ENCODE data around the gene KDM4B.
"Not testable (repeated sequence)": the region's sequence is repeated elsewhere in the genome, so short reads cannot be mapped to it uniquely, and the experiment has no call there.

Gene KDM4B

DNA sequence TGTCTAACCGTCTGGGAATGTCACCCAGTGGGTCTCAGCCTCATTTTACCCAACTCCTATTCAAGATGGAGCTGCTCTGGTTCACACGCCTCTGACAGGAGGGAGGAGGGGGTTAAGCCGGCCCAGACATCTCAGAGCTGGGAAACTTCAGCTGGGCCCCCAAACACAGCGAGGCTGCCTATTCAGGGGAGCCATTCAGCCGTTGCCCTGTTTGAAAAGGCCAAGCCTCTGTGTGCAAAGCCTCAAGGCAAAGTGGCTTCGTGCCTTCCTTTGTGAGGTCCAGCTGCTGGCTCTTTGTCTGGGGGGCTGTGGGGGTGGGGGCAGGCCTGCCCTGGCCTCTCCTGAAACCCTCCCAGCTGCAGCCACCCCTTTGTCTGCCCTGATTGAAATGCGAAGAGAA is 224.3 kb downstream of the KDM4B start:
- DNase-seq (ENCODE audit: low read depth in 1 of 2, low spot score in 1 of 2): no peak

DNA sequence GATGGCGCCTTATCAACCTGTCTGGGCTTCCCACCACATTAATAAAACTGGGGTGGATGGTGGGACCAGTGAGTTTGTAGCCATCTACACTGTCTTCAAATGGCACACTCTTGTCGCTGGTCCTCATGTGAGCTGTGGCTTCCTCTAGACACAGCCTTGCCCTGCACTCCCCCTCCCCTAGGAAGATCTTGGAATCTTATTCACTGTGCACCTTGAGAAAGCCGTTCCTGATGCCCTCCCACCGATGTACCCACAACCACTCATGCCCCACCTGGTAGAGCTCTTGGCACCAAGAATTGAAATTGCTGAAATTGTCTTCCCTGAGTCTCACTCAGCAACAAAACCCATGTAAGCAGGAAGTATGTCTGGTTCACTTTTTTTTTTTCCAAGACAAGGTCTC is 225.7 kb downstream of the KDM4B start:
- DNase-seq (ENCODE audit: low read depth in 1 of 2, low spot score in 1 of 2): no peak

DNA sequence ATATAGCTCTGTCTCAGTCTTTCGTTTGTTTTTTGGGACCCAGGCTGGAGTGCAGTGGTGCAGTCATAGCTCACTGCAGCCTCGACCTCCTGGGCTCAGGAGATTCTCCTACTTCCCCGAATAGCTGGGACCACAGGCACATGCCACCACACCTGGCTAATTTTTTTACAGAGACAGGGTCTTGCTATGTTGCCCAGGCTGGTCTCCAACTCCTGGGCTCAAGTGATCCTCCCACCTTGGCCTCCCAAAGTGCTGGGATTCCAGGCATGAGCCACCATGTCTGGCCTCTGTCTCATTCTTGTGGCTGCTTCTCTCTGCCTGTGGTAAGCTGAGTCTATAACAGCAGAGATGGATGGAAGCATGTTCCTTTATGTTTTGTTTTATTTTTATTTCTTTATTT is 226.7 kb downstream of the KDM4B start:
- DNase-seq (ENCODE audit: low read depth in 1 of 2, low spot score in 1 of 2): not testable (repeated sequence)

DNA sequence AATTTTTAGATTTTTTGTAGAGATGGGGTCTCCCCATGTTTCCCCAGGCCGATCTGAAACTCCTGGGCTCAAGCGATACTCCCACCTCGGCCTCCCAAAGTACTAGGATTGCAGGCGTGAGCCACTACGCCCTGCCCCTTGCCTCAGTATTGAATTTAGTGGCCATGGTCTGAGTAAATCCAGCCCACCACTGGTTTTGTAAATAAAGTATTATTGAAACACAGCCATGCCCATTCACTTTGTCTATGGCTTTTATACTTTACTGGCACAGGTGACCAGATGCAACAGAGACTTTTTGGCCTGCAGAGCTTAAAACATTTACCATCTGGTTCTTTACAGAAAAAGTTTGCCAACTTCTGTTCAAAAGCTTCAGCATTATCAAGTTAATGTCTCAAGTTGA is 227.9 kb downstream of the KDM4B start:
- no peak for DNase-seq (ENCODE audit: low read depth in 1 of 2, low spot score in 1 of 2)

DNA sequence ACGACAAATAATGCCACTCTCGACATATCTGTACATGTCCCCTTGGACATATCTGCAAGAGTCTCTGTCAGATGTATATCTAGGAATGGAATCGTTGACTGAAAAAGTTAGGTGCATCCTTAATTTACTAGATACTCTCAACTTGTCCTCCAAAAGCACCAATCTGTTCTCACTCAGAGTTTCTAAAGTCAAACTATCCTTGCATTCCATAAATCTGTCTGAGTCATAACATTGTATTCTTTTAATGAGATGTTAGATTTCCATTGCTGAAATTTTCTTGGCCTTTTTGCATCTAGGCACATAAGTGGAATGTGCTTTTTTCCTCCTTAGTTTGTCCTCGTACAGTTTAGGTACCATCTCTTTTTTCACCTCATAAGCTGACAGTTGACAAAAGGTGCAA is 231.9 kb downstream of the KDM4B start:
- no peak for DNase-seq (ENCODE audit: low read depth in 1 of 2, low spot score in 1 of 2)

DNA sequence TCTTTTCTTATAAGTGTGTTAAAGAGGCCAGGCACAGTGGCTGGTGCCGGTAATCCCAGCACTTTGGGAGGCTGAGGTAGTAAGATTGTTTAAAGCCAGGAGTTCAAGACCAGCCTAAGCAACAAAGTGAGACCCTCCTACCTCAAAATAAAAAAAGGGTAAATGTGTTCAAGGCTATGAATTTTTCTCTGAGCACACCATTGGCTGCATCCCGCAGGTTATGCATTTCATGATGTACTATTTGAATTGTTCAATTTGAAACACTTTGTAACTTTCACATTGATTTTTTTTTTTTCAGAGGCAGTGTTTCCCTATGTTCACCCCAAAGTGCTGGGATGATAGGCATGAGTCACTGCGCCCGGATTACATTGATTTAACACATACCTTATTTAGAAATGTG is 233.6 kb downstream of the KDM4B start:
- DNase-seq (ENCODE audit: low read depth in 1 of 2, low spot score in 1 of 2): no peak

Measured in stimulated activated CD4-positive, alpha-beta T cell treated with anti-CD3 and anti-CD28 coated beads, Interleukin-15, amount 100 ng/mL, for 1 hour (primary cell).